Neural cell (in vitro differentiated cells): ENCODE results near the gene TMEM151A. TPM values are rescaled to one million over a fixed set of nuclear protein-coding genes. Genes with fewer than 3 reads are reported as not detected.

ENCODE experiments used
- H2AFZ ChIP-seq: fragments of 200-600, 300-800 bp; sonication (generic), shearing (Covaris generic); 2 replicates; pipeline ENCODE4 v1.6.0; 2014; ENCODE audit warnings: low read depth, mild to moderate bottlenecking, antibody characterized with exemption, low read length, moderate library complexity
- H3F3A ChIP-seq: fragments of 200-600 bp; shearing (Covaris generic); 2 replicates; pipeline ENCODE4 v1.6.1; 2016; ENCODE audit warnings: mild to moderate bottlenecking, moderate library complexity, mixed read lengths, antibody characterized with exemption, low read length; ENCODE audit not compliant: insufficient read depth, poor library complexity, severe bottlenecking
- H3K27ac ChIP-seq: fragments of 200-600, 300-800 bp; sonication (generic), shearing (Covaris generic); 2 replicates; pipeline ENCODE4 v1.5.1; 2014; ENCODE audit warnings: mild to moderate bottlenecking, low read length, moderate library complexity
- H3K27me3 ChIP-seq: fragments of 300-800, 200-600 bp; sonication (generic), shearing (Covaris generic); 2 replicates; pipeline ENCODE4 v1.6.0; 2014; ENCODE audit warnings: mild to moderate bottlenecking, low read depth, low read length, moderate library complexity; ENCODE audit not compliant: insufficient read depth
- H3K36me3 ChIP-seq: fragments of 300-800, 200-600 bp; sonication (generic), shearing (Covaris generic); 2 replicates; pipeline ENCODE4 v1.5.1; 2014; ENCODE audit warnings: mild to moderate bottlenecking, antibody characterized with exemption, low read length, moderate library complexity; ENCODE audit not compliant: insufficient read depth
- H3K4me2 ChIP-seq: fragments of 300-800, 200-600 bp; sonication (generic), shearing (Covaris generic); 2 replicates; pipeline ENCODE4 v1.6.0; 2014; ENCODE audit warnings: mild to moderate bottlenecking, low read length
- H3K4me3 ChIP-seq: fragments of 300-800, 200-600 bp; sonication (generic), shearing (Covaris generic); 2 replicates; pipeline ENCODE4 v1.5.1; 2014; ENCODE audit warnings: mild to moderate bottlenecking, low read length, moderate library complexity
- H3K79me2 ChIP-seq: fragments of 200-600 bp; shearing (Covaris generic); replicated peaks from 2 replicates; pipeline ENCODE4 v1.6.0; 2014; ENCODE audit warnings: mild to moderate bottlenecking, low read length, moderate library complexity; ENCODE audit not compliant: insufficient read depth
- H3K9ac ChIP-seq: fragments of 300-800, 200-600 bp; sonication (generic), shearing (Covaris generic); 2 replicates; pipeline ENCODE4 v1.6.1; 2016; ENCODE audit warnings: mild to moderate bottlenecking, low read length, mixed read lengths
- H3K9me2 ChIP-seq: fragments of 200-600 bp; shearing (Covaris generic); 2 replicates; pipeline ENCODE4 v1.6.1; 2016; ENCODE audit warnings: mild to moderate bottlenecking, low read length, mixed read lengths; ENCODE audit not compliant: insufficient read depth
- H3K9me3 ChIP-seq: fragments of 200-600, 300-800 bp; sonication (generic), shearing (Covaris generic); 2 replicates; pipeline ENCODE4 v1.6.1; 2016; ENCODE audit warnings: mild to moderate bottlenecking, mixed run types, low read length, moderate library complexity, mixed read lengths
- H4K20me1 ChIP-seq: fragments of 200-600 bp; shearing (Covaris generic); 2 replicates; pipeline ENCODE4 v1.6.1; 2016; ENCODE audit warnings: mild to moderate bottlenecking, mixed run types; ENCODE audit not compliant: insufficient read depth
- EP300 ChIP-seq: fragments of 450-650 bp; conservative IDR thresholded peaks from 2 replicates; pipeline ENCODE4 v1.6.1; 2014; ENCODE audit warnings: antibody characterized with exemption, mild to moderate bottlenecking, moderate library complexity; ENCODE audit not compliant: poor library complexity, severe bottlenecking
- EZH2 ChIP-seq: fragments of 200-600, 300-800 bp; shearing (Covaris generic), sonication (generic); IDR thresholded peaks from 2 replicates; pipeline ENCODE4 v1.6.1; 2014; ENCODE audit warnings: antibody characterized with exemption, low read length, borderline replicate concordance, mild to moderate bottlenecking; ENCODE audit not compliant: insufficient read depth, poor library complexity, severe bottlenecking
- MXI1 ChIP-seq: fragments of 450-650 bp; conservative IDR thresholded peaks from 2 replicates; pipeline ENCODE4 v1.6.1; 2014; ENCODE audit warnings: antibody characterized with exemption, mild to moderate bottlenecking; ENCODE audit not compliant: poor library complexity, severe bottlenecking
- POLR2AphosphoS5 ChIP-seq: IDR thresholded peaks from 2 replicates; pipeline ENCODE4 v1.6.1; 2012
- RAD21 ChIP-seq: fragments of 450-650 bp; conservative IDR thresholded peaks from 2 replicates; pipeline ENCODE4 v1.6.1; 2014; ENCODE audit warnings: antibody characterized with exemption, mild to moderate bottlenecking, moderate library complexity
- SMC3 ChIP-seq: fragments of 450-650 bp; conservative IDR thresholded peaks from 2 replicates; pipeline ENCODE4 v1.6.1; 2014; ENCODE audit warnings: antibody characterized with exemption, mild to moderate bottlenecking, moderate library complexity; ENCODE audit not compliant: poor library complexity
- TAF1 ChIP-seq: IDR thresholded peaks from 2 replicates; pipeline ENCODE4 v1.6.1; 2012; ENCODE audit warnings: low read depth
- polyA plus RNA-seq: library from polyadenylated mRNA; depleted of rRNA; stranded (reverse); fragments of >200 nt; gene quantifications from 2 replicates; pipeline ENCODE4 v1.2.3, GENCODE V29; 2014
- TF ChIP-seq, protein P1 (sequence below): fragments of 450-650 bp; IDR thresholded peaks from 2 replicates; pipeline ENCODE4 v1.5.1; 2014; ENCODE audit warnings: antibody characterized with exemption, mild to moderate bottlenecking, moderate library complexity; ENCODE audit not compliant: poor library complexity, severe bottlenecking
- TF ChIP-seq, protein P2 (sequence below): IDR thresholded peaks from 2 replicates; pipeline ENCODE4 v1.6.1; 2012; ENCODE audit warnings: borderline replicate concordance

The TMEM151A gene
- polyA plus RNA-seq, 1 donor from 2014 or later, result 5.3 TPM

DNA sequence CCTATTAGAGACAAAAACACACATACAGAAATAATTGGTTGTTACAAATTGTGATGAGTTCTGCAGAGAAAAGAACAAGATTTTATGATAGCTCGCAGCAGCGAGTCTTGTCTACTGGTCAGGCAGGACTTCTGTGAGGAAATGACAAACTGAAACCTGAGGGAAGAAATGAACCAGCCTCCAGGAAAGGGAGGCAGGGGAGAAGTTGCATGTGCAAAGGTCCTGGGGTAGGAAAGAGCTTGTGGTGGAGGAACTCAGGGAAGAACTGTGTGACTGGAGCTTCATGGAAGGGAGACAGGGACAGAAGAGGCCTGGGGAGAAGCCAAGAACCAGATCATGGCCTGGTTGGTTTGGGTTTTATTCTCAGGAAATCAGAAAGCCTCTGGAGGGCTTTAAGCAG, 32.5 kb upstream of the TMEM151A start:
- no peak overlapping the region for H3K27ac ChIP-seq
- no peak overlapping the region for H2AFZ ChIP-seq
- no peaks in the 10 kb centered on the region for H3K27me3 ChIP-seq
- peak overlapping the region; percentile 98 for H3K9ac ChIP-seq
- H3F3A ChIP-seq, result no peaks in the 10 kb centered on the region
- H3K79me2 ChIP-seq, result peaks cover 15% of the 10 kb centered on the region
- H3K4me3 ChIP-seq, result peak overlapping the region; percentile 99
- H3K9me2 ChIP-seq, result no peaks in the 10 kb centered on the region
- H4K20me1 ChIP-seq, result peaks cover 4% of the 10 kb centered on the region
- TF ChIP-seq EP300 (no peak), MXI1 (no peak)
- TF ChIP-seq, protein P1, sequence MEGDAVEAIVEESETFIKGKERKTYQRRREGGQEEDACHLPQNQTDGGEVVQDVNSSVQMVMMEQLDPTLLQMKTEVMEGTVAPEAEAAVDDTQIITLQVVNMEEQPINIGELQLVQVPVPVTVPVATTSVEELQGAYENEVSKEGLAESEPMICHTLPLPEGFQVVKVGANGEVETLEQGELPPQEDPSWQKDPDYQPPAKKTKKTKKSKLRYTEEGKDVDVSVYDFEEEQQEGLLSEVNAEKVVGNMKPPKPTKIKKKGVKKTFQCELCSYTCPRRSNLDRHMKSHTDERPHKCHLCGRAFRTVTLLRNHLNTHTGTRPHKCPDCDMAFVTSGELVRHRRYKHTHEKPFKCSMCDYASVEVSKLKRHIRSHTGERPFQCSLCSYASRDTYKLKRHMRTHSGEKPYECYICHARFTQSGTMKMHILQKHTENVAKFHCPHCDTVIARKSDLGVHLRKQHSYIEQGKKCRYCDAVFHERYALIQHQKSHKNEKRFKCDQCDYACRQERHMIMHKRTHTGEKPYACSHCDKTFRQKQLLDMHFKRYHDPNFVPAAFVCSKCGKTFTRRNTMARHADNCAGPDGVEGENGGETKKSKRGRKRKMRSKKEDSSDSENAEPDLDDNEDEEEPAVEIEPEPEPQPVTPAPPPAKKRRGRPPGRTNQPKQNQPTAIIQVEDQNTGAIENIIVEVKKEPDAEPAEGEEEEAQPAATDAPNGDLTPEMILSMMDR, result no peak
- TF ChIP-seq, protein P2, sequence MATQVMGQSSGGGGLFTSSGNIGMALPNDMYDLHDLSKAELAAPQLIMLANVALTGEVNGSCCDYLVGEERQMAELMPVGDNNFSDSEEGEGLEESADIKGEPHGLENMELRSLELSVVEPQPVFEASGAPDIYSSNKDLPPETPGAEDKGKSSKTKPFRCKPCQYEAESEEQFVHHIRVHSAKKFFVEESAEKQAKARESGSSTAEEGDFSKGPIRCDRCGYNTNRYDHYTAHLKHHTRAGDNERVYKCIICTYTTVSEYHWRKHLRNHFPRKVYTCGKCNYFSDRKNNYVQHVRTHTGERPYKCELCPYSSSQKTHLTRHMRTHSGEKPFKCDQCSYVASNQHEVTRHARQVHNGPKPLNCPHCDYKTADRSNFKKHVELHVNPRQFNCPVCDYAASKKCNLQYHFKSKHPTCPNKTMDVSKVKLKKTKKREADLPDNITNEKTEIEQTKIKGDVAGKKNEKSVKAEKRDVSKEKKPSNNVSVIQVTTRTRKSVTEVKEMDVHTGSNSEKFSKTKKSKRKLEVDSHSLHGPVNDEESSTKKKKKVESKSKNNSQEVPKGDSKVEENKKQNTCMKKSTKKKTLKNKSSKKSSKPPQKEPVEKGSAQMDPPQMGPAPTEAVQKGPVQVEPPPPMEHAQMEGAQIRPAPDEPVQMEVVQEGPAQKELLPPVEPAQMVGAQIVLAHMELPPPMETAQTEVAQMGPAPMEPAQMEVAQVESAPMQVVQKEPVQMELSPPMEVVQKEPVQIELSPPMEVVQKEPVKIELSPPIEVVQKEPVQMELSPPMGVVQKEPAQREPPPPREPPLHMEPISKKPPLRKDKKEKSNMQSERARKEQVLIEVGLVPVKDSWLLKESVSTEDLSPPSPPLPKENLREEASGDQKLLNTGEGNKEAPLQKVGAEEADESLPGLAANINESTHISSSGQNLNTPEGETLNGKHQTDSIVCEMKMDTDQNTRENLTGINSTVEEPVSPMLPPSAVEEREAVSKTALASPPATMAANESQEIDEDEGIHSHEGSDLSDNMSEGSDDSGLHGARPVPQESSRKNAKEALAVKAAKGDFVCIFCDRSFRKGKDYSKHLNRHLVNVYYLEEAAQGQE, result no peak
- no peaks in the 10 kb centered on the region for H3K9me3 ChIP-seq
- peak overlapping the region; percentile 52 for H3K4me2 ChIP-seq
- peaks cover 12% of the 10 kb centered on the region for H3K36me3 ChIP-seq

DNA sequence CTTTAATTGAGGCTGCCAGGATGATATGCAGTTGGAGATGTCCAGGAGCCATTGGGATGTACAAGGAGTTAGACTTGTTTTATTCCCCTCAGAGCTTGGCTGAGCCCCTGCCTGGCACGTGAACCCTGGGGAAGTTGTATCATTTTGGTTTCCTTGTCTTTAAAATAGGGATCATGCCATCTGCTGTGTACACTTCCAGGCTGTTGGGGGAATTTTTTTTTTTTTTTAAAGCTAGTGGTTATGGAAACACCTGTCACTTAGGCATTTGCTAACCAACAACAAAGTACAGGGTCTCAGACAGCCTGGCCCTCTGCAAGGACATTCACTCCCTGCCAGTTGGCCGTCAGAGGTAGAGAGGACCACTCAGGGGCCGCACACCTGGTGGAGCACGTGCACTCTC, 31.7 kb upstream of the TMEM151A start:
- TF ChIP-seq RAD21 (no peak), EZH2 (no peak), MXI1 (no peak), EP300 (no peak), SMC3 (no peak), POLR2AphosphoS5 (no peak), TAF1 (no peak)
- TF ChIP-seq, protein P1, result no peak
- TF ChIP-seq, protein P2, result no peak
- Histone ChIP-seq H3K36me3 (peaks cover 12% of the 10 kb centered on the region), H3K27ac (no peak overlapping the region)

More for the DNA sequence above, 31.7 kb upstream of the TMEM151A start:
- Histone ChIP-seq H3K9me2 (no peaks in the 10 kb centered on the region), H3K79me2 (peaks cover 15% of the 10 kb centered on the region), H3K9me3 (no peaks in the 10 kb centered on the region), H3K9ac (no peak overlapping the region), H3K4me3 (no peak overlapping the region), H2AFZ (no peak overlapping the region), H3F3A (no peaks in the 10 kb centered on the region), H4K20me1 (peaks cover 4% of the 10 kb centered on the region), H3K27me3 (no peaks in the 10 kb centered on the region), H3K4me2 (no peak overlapping the region)
